AG04450 (cell line): ENCODE results near the gene PRDM5. TPM values are rescaled to one million over a fixed set of nuclear protein-coding genes. Genes with fewer than 3 reads are reported as not detected.

ENCODE experiments used
- CTCF ChIA-PET: fragments of 300-600, 350-600 bp; formaldehyde crosslinking; extraction: SDS; loops from one replicate; lab custom pipeline; 2022; ENCODE audit warnings: antibody characterized with exemption, inconsistent platforms; lab: Charles Lee
- POLR2A ChIA-PET: fragments of 350-600 bp; formaldehyde crosslinking; extraction: SDS; loops from one replicate; lab custom pipeline; 2021; ENCODE audit warnings: antibody characterized with exemption, inconsistent platforms; lab: Yijun Ruan, JAX
- DNase-seq: peaks from one replicate; pipeline ENCODE4 v3.0.0-alpha.2; 2011; ENCODE audit warnings: low read depth, low spot score
- H3K27ac ChIP-seq: one replicate; pipeline ENCODE4 v1.5.1; 2012; ENCODE audit warnings: low read depth, low read length, control low read depth
- H3K27me3 ChIP-seq: one replicate; pipeline ENCODE4 v1.6.0; 2012; ENCODE audit warnings: low read length; ENCODE audit not compliant: control insufficient read depth, insufficient read depth
- H3K4me3 ChIP-seq: 2 replicates; pipeline ENCODE4 v1.5.1; 2011; ENCODE audit warnings: mild to moderate bottlenecking, low read depth, low read length, control low read depth
- H3K9me3 ChIP-seq: 2 replicates; pipeline ENCODE4 v1.5.1; 2012; ENCODE audit warnings: low read length; ENCODE audit not compliant: control insufficient read depth, insufficient read depth
- polyA plus RNA-seq: library from polyadenylated mRNA; depleted of rRNA; stranded (reverse); fragments of >200 nt; gene quantifications from 2 replicates; pipeline ENCODE4 v1.2.3, GENCODE V29; 2011
- TF ChIP-seq, protein P1 (sequence below): IDR thresholded peaks from 2 replicates; pipeline ENCODE4 v1.5.1; 2011; ENCODE audit warnings: low read depth, low read length, control low read depth, inconsistent platforms

The PRDM5 gene
- polyA plus RNA-seq, 1 experiment: 12.3 TPM

DNA sequence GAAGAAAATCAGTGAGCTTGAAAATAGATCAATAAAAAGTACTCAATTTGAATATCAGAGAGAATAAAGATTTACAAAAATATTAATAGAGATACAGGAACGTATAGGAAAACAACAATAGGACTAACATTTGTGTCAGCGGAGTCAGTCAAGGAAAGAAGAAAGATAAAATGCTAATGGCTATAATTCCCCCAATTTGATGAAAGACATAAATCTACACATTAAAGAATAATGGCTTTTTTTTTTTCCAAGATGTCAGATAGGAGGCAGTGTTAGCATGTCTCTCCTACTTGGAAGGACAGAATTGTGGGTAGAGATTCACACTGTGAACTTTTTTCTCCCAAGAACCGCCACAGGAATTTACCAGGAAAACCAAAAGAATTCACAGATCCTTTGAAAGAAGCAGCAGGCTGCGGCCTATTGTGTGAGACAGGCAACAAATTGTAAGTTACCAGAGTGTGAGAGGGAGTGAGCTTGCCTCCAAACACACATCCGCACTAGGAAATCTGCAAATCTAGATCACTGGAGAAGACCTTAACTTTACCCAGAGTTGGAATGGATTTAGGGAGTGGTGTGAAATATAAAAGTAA lies 249.9 kb downstream of the PRDM5 start:
- POLR2A ChIA-PET: no interaction called here
- H3K27me3 ChIP-seq: no peaks in the 10 kb centered on the region

DNA sequence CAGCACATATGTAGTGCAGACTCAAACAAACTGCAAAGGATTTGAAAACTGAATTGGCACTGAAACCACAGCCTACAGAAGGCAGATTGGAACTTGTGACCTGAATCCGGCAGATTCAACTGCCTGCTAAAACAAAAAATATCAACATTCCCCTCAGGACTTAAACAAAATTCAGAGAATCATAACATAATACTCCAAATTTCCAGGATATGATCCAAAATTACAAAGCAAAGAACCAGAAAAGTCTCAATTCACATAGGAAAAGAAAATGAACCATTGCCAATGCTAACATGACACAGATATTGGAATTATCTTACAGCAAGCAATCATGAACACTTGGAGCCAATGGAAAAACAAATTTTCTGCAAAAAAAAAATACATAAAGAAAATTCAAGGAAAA lies 250.4 kb downstream of the PRDM5 start:
- TF ChIP-seq, protein P1, sequence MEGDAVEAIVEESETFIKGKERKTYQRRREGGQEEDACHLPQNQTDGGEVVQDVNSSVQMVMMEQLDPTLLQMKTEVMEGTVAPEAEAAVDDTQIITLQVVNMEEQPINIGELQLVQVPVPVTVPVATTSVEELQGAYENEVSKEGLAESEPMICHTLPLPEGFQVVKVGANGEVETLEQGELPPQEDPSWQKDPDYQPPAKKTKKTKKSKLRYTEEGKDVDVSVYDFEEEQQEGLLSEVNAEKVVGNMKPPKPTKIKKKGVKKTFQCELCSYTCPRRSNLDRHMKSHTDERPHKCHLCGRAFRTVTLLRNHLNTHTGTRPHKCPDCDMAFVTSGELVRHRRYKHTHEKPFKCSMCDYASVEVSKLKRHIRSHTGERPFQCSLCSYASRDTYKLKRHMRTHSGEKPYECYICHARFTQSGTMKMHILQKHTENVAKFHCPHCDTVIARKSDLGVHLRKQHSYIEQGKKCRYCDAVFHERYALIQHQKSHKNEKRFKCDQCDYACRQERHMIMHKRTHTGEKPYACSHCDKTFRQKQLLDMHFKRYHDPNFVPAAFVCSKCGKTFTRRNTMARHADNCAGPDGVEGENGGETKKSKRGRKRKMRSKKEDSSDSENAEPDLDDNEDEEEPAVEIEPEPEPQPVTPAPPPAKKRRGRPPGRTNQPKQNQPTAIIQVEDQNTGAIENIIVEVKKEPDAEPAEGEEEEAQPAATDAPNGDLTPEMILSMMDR: no peak
- no peak for DNase-seq
- Histone ChIP-seq H3K9me3 (no peaks in the 10 kb centered on the region), H3K27ac (no peak overlapping the region), H3K4me3 (no peak overlapping the region), H3K27me3 (no peaks in the 10 kb centered on the region)
- CTCF ChIA-PET: no interaction called here
- POLR2A ChIA-PET: no interaction called here

More for the DNA sequence above, 249.9 kb downstream of the PRDM5 start:
- TF ChIP-seq, protein P1: no peak
- DNase-seq: no peak
- Histone ChIP-seq H3K9me3 (no peaks in the 10 kb centered on the region), H3K4me3 (no peak overlapping the region), H3K27ac (no peak overlapping the region)
- CTCF ChIA-PET: no interaction called here

DNA sequence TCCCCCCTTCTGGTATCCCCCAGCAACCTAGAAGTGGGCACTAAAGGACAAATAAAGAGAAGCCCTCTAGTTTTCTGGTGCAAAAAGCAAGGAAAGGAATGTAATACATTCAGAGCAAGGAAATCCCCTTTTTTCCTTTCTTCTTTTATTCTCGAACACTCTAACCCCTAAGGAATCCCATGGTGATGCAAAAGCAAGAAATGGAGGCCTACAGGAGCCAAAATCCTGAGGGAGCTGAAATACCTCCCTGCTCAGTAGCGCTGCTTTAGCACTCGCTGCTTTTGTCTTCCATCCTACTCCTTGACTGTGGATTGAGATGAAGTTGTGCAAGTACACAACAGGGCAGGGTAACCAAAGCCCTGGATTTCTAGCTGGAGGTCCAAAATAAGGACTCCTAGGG lies 251.0 kb downstream of the PRDM5 start:
- no peak overlapping the region for H3K27ac ChIP-seq
- POLR2A ChIA-PET: no interaction called here
- no peaks in the 10 kb centered on the region for H3K9me3 ChIP-seq
- H3K4me3 ChIP-seq: no peak overlapping the region
- TF ChIP-seq, protein P1: no peak
- no peaks in the 10 kb centered on the region for H3K27me3 ChIP-seq
- no peak for DNase-seq
- CTCF ChIA-PET: no interaction called here

DNA sequence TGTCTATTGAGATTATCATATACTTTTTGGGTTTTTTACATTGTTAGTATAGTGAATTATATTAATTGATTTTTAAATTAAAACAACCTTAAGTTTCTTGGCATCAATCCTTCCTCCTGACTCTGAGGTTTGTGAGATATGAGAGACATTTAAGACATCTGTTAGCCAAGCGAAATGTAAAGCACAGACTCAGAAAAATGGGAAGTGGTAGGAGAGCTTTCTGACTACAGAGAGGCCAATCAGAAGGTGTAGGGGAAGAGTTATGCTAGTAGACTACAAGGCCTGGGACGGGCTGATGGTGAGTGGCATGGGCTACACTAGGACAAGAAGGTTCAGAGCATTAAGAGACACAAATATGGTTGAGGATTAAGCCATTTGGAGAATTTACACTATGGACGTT lies 255.4 kb downstream of the PRDM5 start:
- TF ChIP-seq, protein P1: no peak
- no peak overlapping the region for H3K27ac ChIP-seq
- ChIA-PET POLR2A (no interaction called here), CTCF (no interaction called here)
- DNase-seq: no peak
- H3K27me3 ChIP-seq: no peaks in the 10 kb centered on the region
- H3K4me3 ChIP-seq: no peak overlapping the region
- H3K9me3 ChIP-seq: no peaks in the 10 kb centered on the region

DNA sequence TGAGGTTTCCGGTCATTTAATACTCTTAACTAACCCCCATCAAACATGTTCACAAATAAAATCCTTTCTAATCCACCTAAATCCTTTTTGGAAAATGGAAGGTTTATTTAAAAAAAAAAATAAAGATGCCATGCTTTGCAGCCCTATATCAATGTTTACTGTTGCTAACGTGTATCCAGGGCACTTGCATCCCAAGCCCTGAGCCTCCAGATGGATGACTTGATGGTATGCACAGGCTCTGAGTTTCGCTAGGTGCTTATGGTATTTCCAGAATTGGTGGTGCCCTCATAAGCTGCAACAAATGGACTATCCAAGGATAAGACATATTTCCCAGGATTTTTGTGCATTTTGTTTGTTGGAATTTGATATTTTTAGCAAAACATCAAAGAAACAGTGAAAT lies 257.7 kb downstream of the PRDM5 start:
- H3K4me3 ChIP-seq: no peak overlapping the region
- DNase-seq: no peak
- TF ChIP-seq, protein P1: no peak
- no peaks in the 10 kb centered on the region for H3K27me3 ChIP-seq
- ChIA-PET CTCF (no interaction called here), POLR2A (no interaction called here)
- H3K27ac ChIP-seq: no peak overlapping the region
- H3K9me3 ChIP-seq: no peaks in the 10 kb centered on the region
